Right forelimb (tissue), 1 donor: Measurements from ENCODE around the gene FAT1.
"Not testable (repeated sequence)": the region's sequence is repeated elsewhere in the genome, so short reads cannot be mapped to it uniquely, and the experiment has no call there.

ENCODE experiments used
- DNase-seq: peaks from one replicate; pipeline ENCODE4 v3.0.0-alpha.2; 2018

FAT1 gene

DNA sequence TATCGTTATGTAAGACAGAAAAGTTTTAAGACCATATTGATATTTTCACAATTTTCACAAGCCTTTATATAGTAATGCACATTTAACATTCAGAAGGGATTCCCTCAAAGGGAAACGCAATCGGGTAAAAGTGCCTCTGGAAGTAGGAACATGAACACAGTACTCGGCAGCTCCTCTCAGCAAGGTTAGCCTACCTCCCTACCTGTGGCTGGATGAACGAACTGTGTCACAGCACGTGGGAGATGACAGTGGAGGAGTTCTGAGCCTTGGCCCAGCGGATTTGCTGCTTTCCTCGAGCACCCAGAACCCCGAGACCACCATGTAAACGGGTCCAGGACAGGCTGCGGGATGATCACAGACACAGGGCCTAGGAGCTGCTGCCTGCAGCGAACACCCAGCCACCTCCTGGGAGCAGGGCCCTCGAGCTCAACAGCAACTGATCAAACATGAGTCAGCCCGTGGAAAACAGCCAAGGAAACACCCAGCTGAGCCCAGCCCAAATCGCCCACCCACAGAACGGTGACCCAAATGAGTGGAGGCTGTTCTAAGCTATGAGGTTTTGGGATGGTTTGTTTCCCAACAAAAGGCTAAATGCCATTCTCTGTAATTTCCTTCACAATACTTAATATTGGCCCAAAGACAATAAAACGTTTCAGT, 30.4 kb downstream of the FAT1 start:
- DNase-seq, result no peak

DNA sequence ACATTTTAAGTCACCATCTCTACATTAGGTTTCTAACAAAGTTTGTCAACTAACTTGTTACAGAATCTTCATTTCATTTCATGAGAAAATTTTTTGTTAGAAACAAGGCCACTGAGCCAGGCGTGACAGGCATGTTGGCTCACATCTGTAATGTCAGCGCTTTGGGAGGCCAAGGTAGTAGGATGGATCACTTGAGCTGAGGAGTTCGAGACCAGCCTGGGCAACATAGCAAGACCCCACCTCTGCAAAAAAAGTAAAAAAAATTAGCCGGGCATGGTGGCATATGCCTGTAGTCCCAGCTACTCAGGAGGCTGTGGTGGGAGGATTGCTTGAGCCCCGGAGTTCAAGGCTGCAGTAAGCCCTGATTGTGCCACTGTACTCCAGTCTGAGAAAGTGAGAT, 32.3 kb downstream of the FAT1 start:
- DNase-seq, result no peak

DNA sequence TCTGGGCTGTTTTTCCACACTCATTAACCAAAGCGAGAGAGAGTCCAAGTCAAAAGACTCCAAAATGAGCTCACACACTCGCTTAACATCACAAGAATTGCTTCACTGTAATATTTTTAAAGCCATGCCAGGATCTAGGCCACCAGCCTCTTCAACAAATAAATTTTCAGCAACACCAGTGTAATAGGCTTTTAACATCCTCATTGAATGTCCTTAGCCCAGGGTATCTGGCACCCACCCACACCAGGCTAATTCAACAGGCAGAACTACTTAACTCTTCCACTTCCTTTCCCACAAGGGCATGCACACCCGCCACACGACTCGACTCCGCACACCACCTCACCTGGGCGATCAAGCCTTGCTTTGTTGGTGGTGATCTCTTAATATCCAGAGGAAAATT, 34.2 kb downstream of the FAT1 start:
- DNase-seq, result no peak

DNA sequence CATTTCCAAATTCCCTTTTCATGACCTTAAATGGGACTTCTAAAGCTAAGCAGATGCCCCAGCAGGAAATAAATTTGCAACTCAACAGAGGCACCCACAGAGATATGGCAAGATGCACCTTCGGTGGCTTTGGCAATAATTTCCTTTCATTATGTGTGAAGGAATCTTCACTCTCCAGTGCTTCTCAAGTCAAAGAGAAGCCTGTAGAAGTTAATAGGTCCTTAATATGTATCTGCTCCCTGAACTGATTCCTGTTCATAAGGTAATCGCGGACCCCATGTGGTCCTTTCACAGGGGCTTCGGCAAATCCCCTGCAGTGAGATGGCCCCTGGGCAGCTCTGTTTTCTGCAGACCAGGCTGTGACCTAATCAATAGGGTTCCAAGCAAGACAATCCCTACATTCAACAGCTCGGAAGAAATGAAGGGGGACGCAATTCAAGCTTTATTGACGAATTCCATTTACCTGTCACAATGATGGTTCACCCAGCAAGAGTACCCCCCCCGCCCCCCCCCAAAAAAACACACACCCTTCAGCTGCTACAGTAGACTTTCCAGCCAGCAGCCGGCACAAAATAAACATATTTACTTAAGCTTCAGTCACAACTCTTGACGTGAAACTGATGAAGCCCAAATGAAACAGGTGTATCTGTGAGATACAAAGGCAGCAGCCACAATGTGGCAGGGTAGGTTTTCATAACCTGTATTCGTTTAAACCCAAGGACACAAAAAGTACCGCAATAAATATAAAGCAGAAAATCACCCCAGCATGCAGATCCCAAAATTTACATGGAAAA, 35.3 kb downstream of the FAT1 start:
- DNase-seq, result no peak

DNA sequence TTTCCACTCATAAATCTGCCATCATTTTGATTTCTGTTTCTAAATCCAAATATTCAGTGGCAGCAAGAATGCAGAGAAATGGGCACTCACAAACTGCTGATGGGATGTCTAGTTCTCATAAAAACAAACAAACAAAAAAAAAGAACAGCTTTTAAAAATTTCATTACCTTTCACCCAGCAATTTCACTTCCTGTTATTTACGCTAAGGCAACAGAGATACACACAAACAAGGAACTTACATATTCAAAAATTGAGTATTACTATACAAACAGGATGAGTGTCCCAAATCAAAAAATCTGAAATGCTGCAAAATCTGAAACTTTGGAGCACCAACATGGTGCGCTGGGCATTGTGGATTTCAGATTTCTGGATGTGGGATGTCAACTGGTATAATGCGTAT, 36.4 kb downstream of the FAT1 start:
- DNase-seq, result no peak

DNA sequence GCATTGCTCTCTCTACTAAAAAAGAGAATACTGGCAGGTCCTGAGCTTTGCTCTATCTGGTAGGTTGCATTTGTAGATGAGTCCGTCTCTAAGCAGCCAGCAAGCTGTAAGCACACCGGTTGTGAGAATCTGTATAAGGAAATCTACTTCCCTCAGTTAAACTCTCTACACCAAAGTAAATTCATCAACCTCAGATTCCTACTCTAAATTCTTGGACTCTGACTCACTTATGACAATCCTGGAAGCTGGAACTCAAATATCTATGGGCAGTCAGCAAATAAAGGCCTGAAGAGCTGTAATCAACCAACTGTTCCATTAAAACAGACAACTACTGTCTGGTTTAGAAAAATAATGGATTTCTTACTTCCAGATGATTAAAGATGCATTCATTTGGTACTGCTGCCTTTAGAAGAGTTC, 37.9 kb downstream of the FAT1 start:
- no peak for DNase-seq

DNA sequence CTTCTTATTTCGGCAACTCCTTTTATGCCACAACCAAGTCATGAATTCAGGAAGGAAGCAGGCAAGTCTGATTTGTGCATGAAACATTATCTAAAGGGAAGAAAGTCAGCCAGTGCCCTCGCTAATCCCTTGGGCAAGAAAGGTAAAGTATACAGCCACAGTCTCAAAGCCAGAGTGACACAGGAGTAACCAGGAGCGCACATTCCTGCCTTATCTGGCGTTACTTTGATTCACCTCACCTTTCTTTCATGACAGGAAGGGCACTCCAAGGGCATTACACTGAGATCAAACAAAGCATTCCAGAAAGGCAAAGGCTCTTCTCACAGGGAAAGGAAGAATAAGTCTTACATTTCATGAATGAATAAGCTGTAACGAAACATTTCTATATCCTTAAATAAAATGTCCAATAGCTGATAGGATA, 38.8 kb downstream of the FAT1 start:
- DNase-seq, result no peak

- DNase-seq, result no peak
Measured at GRCh38 chr4:186684220-186684619, 39.4 kb downstream of the FAT1 start.

- no peak for DNase-seq
Measured at GRCh38 chr4:186680641-186681040, 43.0 kb downstream of the FAT1 start.

GRCh38 chr4:186676531-186677161, 47.0 kb downstream of the FAT1 start:
- no peak for DNase-seq

- DNase-seq, result no peak
Measured at GRCh38 chr4:186669735-186670134, 53.9 kb downstream of the FAT1 start.

GRCh38 chr4:186669159-186669731, 54.4 kb downstream of the FAT1 start:
- no peak for DNase-seq

DNA sequence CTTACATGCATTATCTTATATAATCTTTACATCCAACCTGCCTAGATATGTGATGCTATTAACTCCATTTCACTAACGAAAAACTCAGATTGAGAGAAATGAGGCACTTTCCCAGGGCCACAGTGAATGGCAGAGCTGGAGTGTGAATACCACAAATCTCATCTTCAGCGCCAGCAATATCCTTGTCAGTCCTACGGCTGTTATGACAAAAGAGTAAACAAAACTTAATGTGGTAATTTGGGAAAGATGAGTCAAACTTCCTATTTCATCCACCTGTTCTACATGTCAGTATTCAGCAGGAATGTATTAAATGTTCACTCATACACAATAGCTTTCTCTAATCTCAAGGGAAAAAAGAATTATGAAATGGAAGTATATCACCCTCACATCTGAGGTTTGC, 56.9 kb downstream of the FAT1 start:
- no peak for DNase-seq

GRCh38 chr4:186666252-186666651, 57.4 kb downstream of the FAT1 start:
- DNase-seq, result no peak

- no peak for DNase-seq
Measured at GRCh38 chr4:186660403-186660802, 63.3 kb downstream of the FAT1 start.

- DNase-seq, result no peak
Measured at GRCh38 chr4:186659935-186660334, 63.7 kb downstream of the FAT1 start.

DNA sequence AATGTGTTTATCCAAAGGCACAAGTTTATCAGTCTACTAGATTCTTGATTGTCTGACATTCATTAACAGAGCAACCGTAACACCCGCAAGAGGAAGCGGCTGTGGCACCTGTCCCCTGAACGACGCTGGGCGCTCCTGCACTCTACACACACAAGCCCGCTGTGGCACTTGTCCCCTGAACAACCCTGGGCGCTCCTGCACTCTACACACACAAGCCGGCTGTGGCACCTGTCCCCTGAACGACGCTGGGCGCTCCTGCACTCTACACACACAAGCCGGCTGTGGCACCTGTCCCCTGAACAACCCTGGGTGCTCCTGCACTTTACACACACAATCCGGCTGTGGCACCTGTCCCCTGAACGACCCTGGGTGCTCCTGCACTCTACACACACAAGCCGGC, 64.2 kb downstream of the FAT1 start:
- DNase-seq, result not testable (repeated sequence)

DNA sequence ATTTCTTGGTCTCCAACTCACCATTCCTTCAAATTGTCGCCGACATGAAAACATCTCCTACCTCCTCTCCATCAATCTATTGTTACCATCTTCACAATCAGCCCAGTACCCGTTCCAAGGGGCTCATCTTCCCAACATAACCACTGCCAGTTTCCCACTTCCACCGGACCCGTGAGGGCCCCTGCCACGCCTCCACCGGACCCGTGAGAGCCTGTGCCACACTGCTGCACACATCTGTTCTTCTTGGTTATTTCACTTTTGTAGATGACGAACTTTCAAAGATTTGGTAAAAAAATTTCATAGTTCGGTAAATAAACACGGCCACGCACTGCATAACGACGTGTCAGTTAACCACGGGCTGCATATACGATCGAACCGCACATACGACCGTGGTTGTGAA, 65.0 kb downstream of the FAT1 start:
- DNase-seq, result no peak

GRCh38 chr4:186657764-186658163, 65.9 kb downstream of the FAT1 start:
- no peak for DNase-seq

- no peak for DNase-seq
Measured at GRCh38 chr4:186653969-186654368, 69.7 kb downstream of the FAT1 start.

GRCh38 chr4:186651624-186652023, 72.0 kb downstream of the FAT1 start:
- DNase-seq, result peak; percentile 76

GRCh38 chr4:186651181-186651603, 72.5 kb downstream of the FAT1 start:
- DNase-seq, result no peak

DNA sequence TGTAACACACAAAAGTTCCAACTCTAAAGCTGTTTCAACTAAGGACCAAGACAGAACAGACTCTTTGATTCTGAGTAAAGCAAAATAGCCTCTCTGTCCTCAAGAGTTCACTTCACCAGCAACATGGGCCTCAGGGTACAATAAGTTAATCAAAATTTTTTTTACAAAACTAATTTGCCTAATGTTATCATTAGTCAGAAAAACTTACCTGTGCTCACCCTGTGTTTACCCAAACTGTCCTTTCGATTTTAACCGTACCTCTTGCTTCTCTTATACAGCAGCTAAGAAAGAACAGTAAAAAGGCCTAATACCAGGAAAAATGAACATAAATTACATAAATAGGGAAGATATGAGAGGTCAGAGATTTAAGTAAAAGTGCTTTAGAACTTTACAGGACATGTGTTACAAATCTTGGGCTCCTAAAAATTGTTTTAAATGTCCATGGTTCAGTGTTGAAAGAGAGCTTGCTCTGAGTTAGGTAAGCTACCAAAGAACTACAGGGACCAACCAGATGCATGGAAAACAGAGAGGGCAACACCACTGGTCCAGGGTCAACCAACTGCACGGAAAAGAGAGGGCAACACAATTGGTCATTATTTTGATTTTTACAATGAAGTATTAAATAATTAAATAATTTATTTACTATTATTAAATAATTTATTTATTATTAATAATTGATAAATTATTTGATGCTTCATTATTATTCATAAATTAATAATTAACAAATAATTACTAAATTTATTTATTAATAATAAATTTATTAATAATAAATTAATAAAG, 73.1 kb downstream of the FAT1 start:
- no peak for DNase-seq
